Measurements from ENCODE around the gene PPP1R3E.

DNA sequence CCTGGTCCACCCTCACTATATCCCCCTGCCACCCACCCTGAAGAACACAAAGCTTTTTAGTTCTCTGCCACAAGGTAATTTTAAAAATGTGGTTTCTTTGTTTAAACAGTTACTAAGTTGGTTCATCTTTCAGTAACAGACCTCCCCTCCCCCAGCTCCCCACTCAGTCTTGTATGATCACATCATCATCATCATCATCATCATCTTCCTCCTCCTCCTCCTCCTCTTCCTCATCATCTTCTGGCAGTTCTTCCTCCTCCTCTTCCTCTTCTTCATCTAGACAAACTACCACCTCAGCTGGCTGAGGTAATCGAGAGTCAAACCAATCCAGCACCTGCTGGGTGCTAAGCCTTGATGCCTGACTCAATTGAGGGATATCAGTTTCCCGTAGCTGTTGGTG, 27.2 kb downstream of the PPP1R3E start:
- TF ChIP-seq POLR2A (IDR thresholded peaks at IDR 0.05): no peak
- TF ChIP-seq, protein P1, sequence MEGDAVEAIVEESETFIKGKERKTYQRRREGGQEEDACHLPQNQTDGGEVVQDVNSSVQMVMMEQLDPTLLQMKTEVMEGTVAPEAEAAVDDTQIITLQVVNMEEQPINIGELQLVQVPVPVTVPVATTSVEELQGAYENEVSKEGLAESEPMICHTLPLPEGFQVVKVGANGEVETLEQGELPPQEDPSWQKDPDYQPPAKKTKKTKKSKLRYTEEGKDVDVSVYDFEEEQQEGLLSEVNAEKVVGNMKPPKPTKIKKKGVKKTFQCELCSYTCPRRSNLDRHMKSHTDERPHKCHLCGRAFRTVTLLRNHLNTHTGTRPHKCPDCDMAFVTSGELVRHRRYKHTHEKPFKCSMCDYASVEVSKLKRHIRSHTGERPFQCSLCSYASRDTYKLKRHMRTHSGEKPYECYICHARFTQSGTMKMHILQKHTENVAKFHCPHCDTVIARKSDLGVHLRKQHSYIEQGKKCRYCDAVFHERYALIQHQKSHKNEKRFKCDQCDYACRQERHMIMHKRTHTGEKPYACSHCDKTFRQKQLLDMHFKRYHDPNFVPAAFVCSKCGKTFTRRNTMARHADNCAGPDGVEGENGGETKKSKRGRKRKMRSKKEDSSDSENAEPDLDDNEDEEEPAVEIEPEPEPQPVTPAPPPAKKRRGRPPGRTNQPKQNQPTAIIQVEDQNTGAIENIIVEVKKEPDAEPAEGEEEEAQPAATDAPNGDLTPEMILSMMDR (IDR thresholded peaks at IDR 0.05): no peak

Data from Peyer's patch (tissue), 4 donors.